Measurements from ENCODE around the gene CFAP47. TPM values are rescaled to one million over a fixed set of nuclear protein-coding genes. Genes with fewer than 3 reads are reported as not detected.

CFAP47 gene
- polyA plus RNA-seq, 2 of the 4 experiments (the other 2 are of a cell fraction), result 0.03 TPM; not detected in 1

DNA sequence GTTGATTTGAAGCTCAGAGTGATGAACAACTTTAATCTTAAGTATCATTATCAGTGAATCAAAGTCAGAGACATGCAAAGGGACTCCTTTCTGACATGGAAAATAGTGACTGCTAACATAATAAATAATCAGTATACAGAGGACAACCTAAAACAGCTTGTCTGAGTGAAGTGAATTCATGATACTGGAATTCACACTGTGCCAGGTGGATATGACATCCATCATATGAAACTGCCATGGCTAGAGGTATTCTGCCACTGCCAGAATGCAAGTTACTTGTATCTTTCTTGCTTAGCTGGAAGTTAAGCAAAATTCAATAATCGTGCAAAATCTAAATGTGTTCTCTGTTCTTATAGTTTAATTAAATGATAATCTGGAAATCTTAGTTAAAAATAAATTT is 429.0 kb downstream of the CFAP47 start:
- Histone ChIP-seq H3K4me3 (no peak overlapping the region), H3K4me2 (no peak overlapping the region), H3K4me1 (no peaks in the 10 kb centered on the region), H3K27ac (no peak overlapping the region), H3K9me3 (no peaks in the 10 kb centered on the region)
- TF ChIP-seq CBX2 (IDR thresholded peaks at IDR 0.05; ENCODE audit: borderline replicate concordance, low read depth), result no peak
- TF ChIP-seq MAZ (IDR thresholded peaks at IDR 0.05; ENCODE audit: borderline replicate concordance, low read depth, low read length), result no peak
- no peak for TF ChIP-seq FOSB (CRISPR knock-in tag; IDR thresholded peaks at IDR 0.05)
- TF ChIP-seq CHD4 (IDR thresholded peaks at IDR 0.05; ENCODE audit: borderline replicate concordance), result no peak
- no peak for TF ChIP-seq FOXS1 (CRISPR knock-in tag; IDR thresholded peaks at IDR 0.05)
- no peak for TF ChIP-seq ZSCAN20 (CRISPR knock-in tag; IDR thresholded peaks at IDR 0.05)
- TF ChIP-seq GATA3 (IDR thresholded peaks at IDR 0.05; ENCODE audit: borderline replicate concordance), result no peak
- no peak for TF ChIP-seq FOSL2 (IDR thresholded peaks at IDR 0.05)
- TF ChIP-seq FOSL2 (CRISPR knock-in tag; IDR thresholded peaks at IDR 0.05), result no peak
- no peak for TF ChIP-seq SMC3 (IDR thresholded peaks at IDR 0.05)
- 0% methylated on average over 1 of the region's 1 CpG for WGBS (ENCODE audit: missing lambda C conversion rate)
- POLR2A ChIA-PET, result no interaction called here
- CTCF ChIA-PET, result no interaction called here
- DNase-seq (ENCODE audit: low read depth in 1 of 2, low spot score in 1 of 2), result no peak
- ATAC-seq, result no peak
- peak; percentile 65 for FAIRE-seq

DNA sequence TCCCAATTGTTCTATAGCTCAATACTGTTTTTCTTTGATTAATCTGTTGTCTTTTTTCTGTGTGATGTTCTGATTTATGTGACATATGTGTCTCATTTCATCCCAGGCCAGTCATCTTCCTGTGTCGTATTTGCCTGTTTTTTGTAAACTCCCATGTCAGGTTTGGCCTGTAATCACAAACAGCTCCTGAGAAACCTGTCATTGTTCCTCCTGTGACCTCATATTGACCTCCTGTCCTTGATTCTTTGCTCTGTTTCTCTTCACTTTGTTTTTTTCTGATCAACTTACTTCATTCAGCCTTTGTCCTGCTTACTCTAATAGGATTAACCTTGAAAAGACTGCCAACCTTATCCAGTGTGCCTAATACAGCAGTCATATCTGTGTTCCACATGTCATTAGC is 438.3 kb downstream of the CFAP47 start:
- FAIRE-seq, result no peak
- CTCF ChIA-PET, result no interaction called here
- TF ChIP-seq, protein P1, sequence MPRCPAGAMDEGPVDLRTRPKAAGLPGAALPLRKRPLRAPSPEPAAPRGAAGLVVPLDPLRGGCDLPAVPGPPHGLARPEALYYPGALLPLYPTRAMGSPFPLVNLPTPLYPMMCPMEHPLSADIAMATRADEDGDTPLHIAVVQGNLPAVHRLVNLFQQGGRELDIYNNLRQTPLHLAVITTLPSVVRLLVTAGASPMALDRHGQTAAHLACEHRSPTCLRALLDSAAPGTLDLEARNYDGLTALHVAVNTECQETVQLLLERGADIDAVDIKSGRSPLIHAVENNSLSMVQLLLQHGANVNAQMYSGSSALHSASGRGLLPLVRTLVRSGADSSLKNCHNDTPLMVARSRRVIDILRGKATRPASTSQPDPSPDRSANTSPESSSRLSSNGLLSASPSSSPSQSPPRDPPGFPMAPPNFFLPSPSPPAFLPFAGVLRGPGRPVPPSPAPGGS (IDR thresholded peaks at IDR 0.05), result no peak
- TF ChIP-seq HOXB13 (CRISPR knock-in tag; IDR thresholded peaks at IDR 0.05; ENCODE audit: low read depth), result no peak
- no peak overlapping the region for H3K4me3 ChIP-seq
- no peak overlapping the region for H3K27ac ChIP-seq
- H3K4me1 ChIP-seq, result no peaks in the 10 kb centered on the region
- no peak for DNase-seq (ENCODE audit: low read depth in 1 of 2, low spot score in 1 of 2)
- POLR2A ChIA-PET, result no interaction called here
- 6% methylated on average over 1 of the region's 1 CpG for WGBS (ENCODE audit: missing lambda C conversion rate)
- no peak for ATAC-seq
- H3K9me3 ChIP-seq, result no peaks in the 10 kb centered on the region
- H3K4me2 ChIP-seq, result no peak overlapping the region

- TF ChIP-seq ZC3H11A (IDR thresholded peaks at IDR 0.05) (peak; percentile 50), SMC3 (IDR thresholded peaks at IDR 0.05) (no peak)
Measured at GRCh38 chrX:36364262-36364661, 444.7 kb downstream of the CFAP47 start.

DNA sequence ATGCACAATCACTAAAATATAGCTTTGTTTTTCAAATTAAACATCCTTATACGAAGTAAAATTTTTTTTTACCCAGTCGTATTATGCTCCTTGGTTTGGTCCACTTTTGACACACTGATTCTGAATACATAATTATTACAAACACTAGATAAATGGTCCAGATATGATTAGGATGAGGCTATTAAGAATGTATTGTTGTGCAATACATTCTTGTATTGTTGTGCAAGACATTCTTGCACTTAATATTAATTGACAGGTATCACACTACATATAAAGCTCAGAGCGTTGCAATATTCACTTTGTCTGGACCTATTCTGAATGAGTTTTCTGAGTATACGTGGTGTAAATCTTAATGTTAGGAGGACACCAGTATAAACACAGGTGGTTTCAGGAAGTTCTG is 464.0 kb downstream of the CFAP47 start:
- FAIRE-seq, result peak; percentile 13
- ChIA-PET POLR2A (no interaction called here), CTCF (no interaction called here)
- Histone ChIP-seq H3K9me3 (no peaks in the 10 kb centered on the region), H3K27ac (no peak overlapping the region), H3K4me1 (no peaks in the 10 kb centered on the region), H3K4me3 (no peak overlapping the region), H3K4me2 (no peak overlapping the region)
- TF ChIP-seq GATA3 (IDR thresholded peaks at IDR 0.05; ENCODE audit: borderline replicate concordance) (no peak), RNF2 (IDR thresholded peaks at IDR 0.05; ENCODE audit: borderline replicate concordance, low read depth) (no peak)
- no peak for DNase-seq (ENCODE audit: low read depth in 1 of 2, low spot score in 1 of 2)
- 2% methylated on average over 4 of the region's 4 CpGs for WGBS (ENCODE audit: missing lambda C conversion rate)
- ATAC-seq, result no peak

More at GRCh38 chrX:36364262-36364661, 444.7 kb downstream of the CFAP47 start:
- CTCF ChIA-PET, result no interaction called here
- Histone ChIP-seq H3K4me3 (no peak overlapping the region), H3K9me3 (no peaks in the 10 kb centered on the region), H3K4me2 (no peak overlapping the region), H3K27ac (no peak overlapping the region), H3K4me1 (no peaks in the 10 kb centered on the region)
- no peak for DNase-seq (ENCODE audit: low read depth in 1 of 2, low spot score in 1 of 2)
- ATAC-seq, result no peak
- no peak for FAIRE-seq
- WGBS (ENCODE audit: missing lambda C conversion rate), result 0% methylated on average over 1 of the region's 1 CpG
- POLR2A ChIA-PET, result no interaction called here

- ATAC-seq (no peak), FAIRE-seq (no peak), DNase-seq (ENCODE audit: low read depth in 1 of 2, low spot score in 1 of 2) (no peak)
- H3K27ac ChIP-seq, result no peak overlapping the region
- TF ChIP-seq CHD4 (IDR thresholded peaks at IDR 0.05; ENCODE audit: borderline replicate concordance) (no peak), HOXB5 (CRISPR knock-in tag; IDR thresholded peaks at IDR 0.05) (no peak), NR3C1 (IDR thresholded peaks at IDR 0.05) (no peak), HOXA7 (CRISPR knock-in tag; IDR thresholded peaks at IDR 0.05) (no peak), CBX8 (IDR thresholded peaks at IDR 0.05) (no peak), ZSCAN20 (CRISPR knock-in tag; IDR thresholded peaks at IDR 0.05) (no peak), POLR2AphosphoS2 (conservative IDR thresholded peaks at IDR 0.05; ENCODE audit: low read length) (no peak), JUN (IDR thresholded peaks at IDR 0.05) (no peak)
- no peaks in the 10 kb centered on the region for H3K4me1 ChIP-seq
- H3K4me3 ChIP-seq, result no peak overlapping the region
- ChIA-PET POLR2A (no interaction called here), CTCF (no interaction called here)
- no peaks in the 10 kb centered on the region for H3K9me3 ChIP-seq
- WGBS (ENCODE audit: missing lambda C conversion rate), result 6% methylated on average over 4 of the region's 4 CpGs
- no peak overlapping the region for H3K4me2 ChIP-seq
Measured at GRCh38 chrX:36388901-36389300, 469.4 kb downstream of the CFAP47 start.
